Neural cell (in vitro differentiated cells): ENCODE results near the gene CXorf58. TPM values are rescaled to one million over a fixed set of nuclear protein-coding genes. Genes with fewer than 3 reads are reported as not detected.

ENCODE experiments used
- H2AFZ ChIP-seq: fragments of 200-600, 300-800 bp; sonication (generic), shearing (Covaris generic); 2 replicates; pipeline ENCODE4 v1.6.0; 2014; ENCODE audit warnings: low read depth, mild to moderate bottlenecking, antibody characterized with exemption, low read length, moderate library complexity
- H3F3A ChIP-seq: fragments of 200-600 bp; shearing (Covaris generic); 2 replicates; pipeline ENCODE4 v1.6.1; 2016; ENCODE audit warnings: mild to moderate bottlenecking, moderate library complexity, mixed read lengths, antibody characterized with exemption, low read length; ENCODE audit not compliant: insufficient read depth, poor library complexity, severe bottlenecking
- H3K27ac ChIP-seq: fragments of 200-600, 300-800 bp; sonication (generic), shearing (Covaris generic); 2 replicates; pipeline ENCODE4 v1.5.1; 2014; ENCODE audit warnings: mild to moderate bottlenecking, low read length, moderate library complexity
- H3K27me3 ChIP-seq: fragments of 300-800, 200-600 bp; sonication (generic), shearing (Covaris generic); 2 replicates; pipeline ENCODE4 v1.6.0; 2014; ENCODE audit warnings: mild to moderate bottlenecking, low read depth, low read length, moderate library complexity; ENCODE audit not compliant: insufficient read depth
- H3K36me3 ChIP-seq: fragments of 300-800, 200-600 bp; sonication (generic), shearing (Covaris generic); 2 replicates; pipeline ENCODE4 v1.5.1; 2014; ENCODE audit warnings: mild to moderate bottlenecking, antibody characterized with exemption, low read length, moderate library complexity; ENCODE audit not compliant: insufficient read depth
- H3K4me2 ChIP-seq: fragments of 300-800, 200-600 bp; sonication (generic), shearing (Covaris generic); 2 replicates; pipeline ENCODE4 v1.6.0; 2014; ENCODE audit warnings: mild to moderate bottlenecking, low read length
- H3K4me3 ChIP-seq: fragments of 300-800, 200-600 bp; sonication (generic), shearing (Covaris generic); 2 replicates; pipeline ENCODE4 v1.5.1; 2014; ENCODE audit warnings: mild to moderate bottlenecking, low read length, moderate library complexity
- H3K79me2 ChIP-seq: fragments of 200-600 bp; shearing (Covaris generic); replicated peaks from 2 replicates; pipeline ENCODE4 v1.6.0; 2014; ENCODE audit warnings: mild to moderate bottlenecking, low read length, moderate library complexity; ENCODE audit not compliant: insufficient read depth
- H3K9ac ChIP-seq: fragments of 300-800, 200-600 bp; sonication (generic), shearing (Covaris generic); 2 replicates; pipeline ENCODE4 v1.6.1; 2016; ENCODE audit warnings: mild to moderate bottlenecking, low read length, mixed read lengths
- H3K9me2 ChIP-seq: fragments of 200-600 bp; shearing (Covaris generic); 2 replicates; pipeline ENCODE4 v1.6.1; 2016; ENCODE audit warnings: mild to moderate bottlenecking, low read length, mixed read lengths; ENCODE audit not compliant: insufficient read depth
- H3K9me3 ChIP-seq: fragments of 200-600, 300-800 bp; sonication (generic), shearing (Covaris generic); 2 replicates; pipeline ENCODE4 v1.6.1; 2016; ENCODE audit warnings: mild to moderate bottlenecking, mixed run types, low read length, moderate library complexity, mixed read lengths
- H4K20me1 ChIP-seq: fragments of 200-600 bp; shearing (Covaris generic); 2 replicates; pipeline ENCODE4 v1.6.1; 2016; ENCODE audit warnings: mild to moderate bottlenecking, mixed run types; ENCODE audit not compliant: insufficient read depth
- CTCF ChIP-seq: fragments of 450-650 bp; IDR thresholded peaks from 2 replicates; pipeline ENCODE4 v1.5.1; 2014; ENCODE audit warnings: antibody characterized with exemption, mild to moderate bottlenecking, moderate library complexity; ENCODE audit not compliant: poor library complexity, severe bottlenecking
- EP300 ChIP-seq: fragments of 450-650 bp; conservative IDR thresholded peaks from 2 replicates; pipeline ENCODE4 v1.6.1; 2014; ENCODE audit warnings: antibody characterized with exemption, mild to moderate bottlenecking, moderate library complexity; ENCODE audit not compliant: poor library complexity, severe bottlenecking
- EZH2 ChIP-seq: fragments of 200-600, 300-800 bp; shearing (Covaris generic), sonication (generic); IDR thresholded peaks from 2 replicates; pipeline ENCODE4 v1.6.1; 2014; ENCODE audit warnings: antibody characterized with exemption, low read length, borderline replicate concordance, mild to moderate bottlenecking; ENCODE audit not compliant: insufficient read depth, poor library complexity, severe bottlenecking
- MXI1 ChIP-seq: fragments of 450-650 bp; conservative IDR thresholded peaks from 2 replicates; pipeline ENCODE4 v1.6.1; 2014; ENCODE audit warnings: antibody characterized with exemption, mild to moderate bottlenecking; ENCODE audit not compliant: poor library complexity, severe bottlenecking
- POLR2AphosphoS5 ChIP-seq: IDR thresholded peaks from 2 replicates; pipeline ENCODE4 v1.6.1; 2012
- RAD21 ChIP-seq: fragments of 450-650 bp; conservative IDR thresholded peaks from 2 replicates; pipeline ENCODE4 v1.6.1; 2014; ENCODE audit warnings: antibody characterized with exemption, mild to moderate bottlenecking, moderate library complexity
- REST ChIP-seq: IDR thresholded peaks from 2 replicates; pipeline ENCODE4 v1.6.1; 2012; ENCODE audit warnings: borderline replicate concordance
- SMC3 ChIP-seq: fragments of 450-650 bp; conservative IDR thresholded peaks from 2 replicates; pipeline ENCODE4 v1.6.1; 2014; ENCODE audit warnings: antibody characterized with exemption, mild to moderate bottlenecking, moderate library complexity; ENCODE audit not compliant: poor library complexity
- TAF1 ChIP-seq: IDR thresholded peaks from 2 replicates; pipeline ENCODE4 v1.6.1; 2012; ENCODE audit warnings: low read depth
- polyA plus RNA-seq: library from polyadenylated mRNA; depleted of rRNA; stranded (reverse); fragments of >200 nt; gene quantifications from 2 replicates; pipeline ENCODE4 v1.2.3, GENCODE V29; 2014

CXorf58 gene
- polyA plus RNA-seq, 1 donor from 2014 or later: 0.14 TPM

DNA sequence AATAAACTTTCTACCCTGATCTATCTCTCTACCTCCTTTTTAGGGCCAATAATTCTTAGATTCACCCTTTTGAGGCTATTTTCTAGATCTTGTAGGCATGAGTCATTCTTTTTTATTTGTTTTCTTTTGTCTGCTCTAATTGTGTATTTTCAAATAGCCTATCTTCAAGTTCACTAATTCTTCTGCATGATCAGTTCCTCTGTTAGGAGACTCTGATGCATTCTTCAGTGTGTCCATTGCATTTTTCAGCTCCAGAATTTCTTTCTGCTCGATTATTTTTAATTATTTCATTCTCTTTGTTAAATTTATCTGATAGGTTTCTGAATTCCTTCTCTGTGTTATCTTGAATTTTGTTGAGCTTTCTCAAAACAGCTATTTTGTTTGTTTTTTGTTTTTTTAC is 11.3 kb downstream of the CXorf58 start:
- H3K4me3 ChIP-seq: no peak overlapping the region
- H3K9me2 ChIP-seq: no peaks in the 10 kb centered on the region
- no peak overlapping the region for H3K9ac ChIP-seq
- no peaks in the 10 kb centered on the region for H3K79me2 ChIP-seq
- no peak overlapping the region for H2AFZ ChIP-seq
- no peaks in the 10 kb centered on the region for H4K20me1 ChIP-seq
- no peaks in the 10 kb centered on the region for H3K36me3 ChIP-seq
- H3K27ac ChIP-seq: no peak overlapping the region
- no peak for TF ChIP-seq TAF1
- no peaks in the 10 kb centered on the region for H3K27me3 ChIP-seq
- H3K9me3 ChIP-seq: no peaks in the 10 kb centered on the region
- H3K4me2 ChIP-seq: no peak overlapping the region
- no peaks in the 10 kb centered on the region for H3F3A ChIP-seq

DNA sequence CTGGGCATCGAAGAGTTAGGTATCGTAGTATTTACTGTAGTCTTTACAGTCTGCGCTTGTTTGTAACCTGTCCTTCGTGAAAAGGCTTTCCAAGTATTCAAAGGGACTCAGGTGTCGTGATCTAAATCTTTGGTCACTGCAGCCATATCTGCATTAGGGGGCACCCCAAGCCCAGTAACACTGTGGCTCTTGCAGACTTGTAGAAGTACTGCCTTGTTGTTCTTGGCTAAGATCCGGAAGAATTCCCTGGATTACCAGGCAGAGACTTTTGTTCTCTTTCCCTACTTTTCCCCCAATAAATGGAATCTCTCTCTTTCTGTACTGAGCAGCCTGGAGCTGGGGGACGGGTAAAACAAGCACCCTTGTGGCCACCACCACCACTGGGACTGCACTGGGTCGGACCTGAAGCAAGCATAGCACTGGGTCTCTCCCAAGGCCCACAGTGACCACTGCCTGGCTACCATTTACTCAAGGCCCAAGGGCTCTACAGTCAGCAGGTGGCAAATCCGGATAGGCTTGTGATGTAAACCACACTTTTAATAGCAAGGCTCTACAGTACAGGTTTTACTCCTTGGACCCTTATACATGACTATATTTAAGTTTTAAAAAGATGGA is 12.0 kb downstream of the CXorf58 start:
- no peak overlapping the region for H2AFZ ChIP-seq
- H3K27ac ChIP-seq: no peak overlapping the region
- H3K9ac ChIP-seq: no peak overlapping the region
- H3K27me3 ChIP-seq: no peaks in the 10 kb centered on the region
- no peaks in the 10 kb centered on the region for H3K79me2 ChIP-seq
- TF ChIP-seq EZH2 (no peak), POLR2AphosphoS5 (no peak), SMC3 (no peak), REST (no peak), MXI1 (no peak), RAD21 (no peak), EP300 (no peak), TAF1 (no peak), CTCF (no peak)
- H3K4me3 ChIP-seq: no peak overlapping the region
- no peaks in the 10 kb centered on the region for H3K9me3 ChIP-seq
- H3F3A ChIP-seq: no peaks in the 10 kb centered on the region
- H3K36me3 ChIP-seq: no peaks in the 10 kb centered on the region
- H4K20me1 ChIP-seq: no peaks in the 10 kb centered on the region
- H3K9me2 ChIP-seq: no peaks in the 10 kb centered on the region
- no peak overlapping the region for H3K4me2 ChIP-seq

DNA sequence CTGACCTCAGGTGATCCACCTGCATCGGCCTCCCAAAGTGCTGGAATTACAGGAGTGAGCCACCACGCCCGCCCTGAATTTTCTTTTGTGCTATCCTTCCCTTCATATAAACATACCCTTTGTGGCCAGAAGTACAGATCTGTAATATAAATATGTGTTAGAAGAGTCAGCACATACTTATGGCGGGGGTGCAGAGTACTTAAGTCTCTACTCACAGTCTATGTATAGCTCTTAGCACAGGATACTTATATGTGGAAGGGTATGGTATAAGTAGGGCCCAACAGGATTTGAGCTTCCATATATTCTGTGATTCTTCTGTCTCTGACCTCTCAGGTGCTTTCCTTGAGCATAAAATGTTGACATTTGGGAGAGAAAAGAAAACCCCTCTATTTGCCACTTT is 18.2 kb downstream of the CXorf58 start:
- Histone ChIP-seq H3K27me3 (no peaks in the 10 kb centered on the region), H3K9ac (no peak overlapping the region), H3K9me3 (no peaks in the 10 kb centered on the region), H3K79me2 (no peaks in the 10 kb centered on the region), H3K27ac (no peak overlapping the region), H4K20me1 (no peaks in the 10 kb centered on the region), H2AFZ (no peak overlapping the region), H3K4me2 (no peak overlapping the region), H3F3A (no peaks in the 10 kb centered on the region), H3K4me3 (no peak overlapping the region), H3K9me2 (no peaks in the 10 kb centered on the region), H3K36me3 (no peaks in the 10 kb centered on the region)
- TF ChIP-seq TAF1 (no peak), SMC3 (no peak), MXI1 (no peak), CTCF (no peak), RAD21 (no peak), POLR2AphosphoS5 (no peak), EP300 (no peak), EZH2 (no peak), REST (no peak)
